Neural progenitor cell (in vitro differentiated cells): ENCODE measurements around the gene CPXM2. TPM values are rescaled to one million over a fixed set of nuclear protein-coding genes. Genes with fewer than 3 reads are reported as not detected.

Experiments
- DNase-seq: peaks from one replicate; pipeline ENCODE4 v3.0.0-alpha.2; 2016; ENCODE audit warnings: low spot score
- H2AFZ ChIP-seq: fragments of 200-600 bp; sonication (generic); replicated peaks from 2 replicates; pipeline ENCODE4 v1.6.1; 2016; ENCODE audit warnings: antibody characterized with exemption
- H3F3A ChIP-seq: fragments of 200-600 bp; sonication (generic); 2 replicates; pipeline ENCODE4 v1.6.1; 2016; ENCODE audit warnings: antibody characterized with exemption, low read depth
- H3K27ac ChIP-seq: fragments of 200-600 bp; sonication (generic); 2 replicates; pipeline ENCODE4 v1.5.1; 2016; ENCODE audit warnings: mild to moderate bottlenecking
- H3K27me3 ChIP-seq: fragments of 200-600 bp; sonication (generic); 2 replicates; pipeline ENCODE4 v1.6.1; 2016; ENCODE audit warnings: mild to moderate bottlenecking, moderate library complexity
- H3K36me3 ChIP-seq: fragments of 200-600 bp; sonication (generic); 2 replicates; pipeline ENCODE4 v1.5.1; 2016
- H3K4me1 ChIP-seq: fragments of 200-600 bp; sonication (generic); 2 replicates; pipeline ENCODE4 v1.6.1; 2016; ENCODE audit warnings: mixed run types
- H3K4me2 ChIP-seq: fragments of 200-600 bp; sonication (generic); 2 replicates; pipeline ENCODE4 v1.6.1; 2016
- H3K4me3 ChIP-seq: fragments of 200-600 bp; sonication (generic); 2 replicates; pipeline ENCODE4 v1.5.1; 2016
- H3K79me2 ChIP-seq: fragments of 200-600 bp; sonication (generic); 2 replicates; pipeline ENCODE4 v1.6.1; 2016; ENCODE audit warnings: low read depth
- H3K9ac ChIP-seq: fragments of 200-600 bp; sonication (generic); 2 replicates; pipeline ENCODE4 v1.6.1; 2016
- H3K9me3 ChIP-seq: fragments of 200-600 bp; sonication (generic); 2 replicates; pipeline ENCODE4 v1.5.1; 2016; ENCODE audit warnings: low read depth
- H4K20me1 ChIP-seq: fragments of 200-600 bp; sonication (generic); 2 replicates; pipeline ENCODE4 v1.6.1; 2016; ENCODE audit warnings: low read depth
- H3K27ac Mint-ChIP-seq: 3 replicates; pipeline ENCODE4 v1.8.0; 2021; ENCODE audit warnings: mixed read lengths
- H3K27me3 Mint-ChIP-seq: 2 replicates; pipeline ENCODE4 v1.8.0; 2022; ENCODE audit warnings: low read depth, mild to moderate bottlenecking, inconsistent platforms, moderate library complexity, mixed read lengths; ENCODE audit not compliant: insufficient read depth
- H3K36me3 Mint-ChIP-seq: 3 replicates; pipeline ENCODE4 v1.8.0; 2021; ENCODE audit warnings: mixed read lengths
- H3K4me1 Mint-ChIP-seq: 3 replicates; pipeline ENCODE4 v1.8.0; 2021; ENCODE audit warnings: mixed read lengths
- H3K4me3 Mint-ChIP-seq: 3 replicates; pipeline ENCODE4 v1.8.0; 2021; ENCODE audit warnings: mild to moderate bottlenecking, moderate library complexity, mixed read lengths
- H3K9me3 Mint-ChIP-seq: 3 replicates; pipeline ENCODE4 v1.8.0; 2020; ENCODE audit warnings: mixed read lengths
- CTCF ChIP-seq: fragments of 200-600 bp; sonication (generic); IDR thresholded peaks from 2 replicates; pipeline ENCODE4 v1.5.1; 2017; ENCODE audit warnings: antibody characterized with exemption, mild to moderate bottlenecking
- EZH2 ChIP-seq: fragments of 200-600 bp; sonication (generic); IDR thresholded peaks from 2 replicates; pipeline ENCODE4 v1.6.1; 2017; ENCODE audit warnings: antibody characterized with exemption, mild to moderate bottlenecking, moderate library complexity
- EZH2phosphoT487 ChIP-seq: fragments of 200-600 bp; sonication (generic); IDR thresholded peaks from 2 replicates; pipeline ENCODE4 v1.6.1; 2017; ENCODE audit warnings: antibody characterized with exemption
- total RNA-seq: library from RNA; depleted of rRNA; stranded (reverse); fragments of >200 nt; gene quantifications from 2 replicates; pipeline ENCODE4 v1.2.3, GENCODE V29; 2015; ENCODE audit warnings: low replicate concordance

The CPXM2 gene
- total RNA-seq, 1 donor from 2014 or later = not detected

DNA sequence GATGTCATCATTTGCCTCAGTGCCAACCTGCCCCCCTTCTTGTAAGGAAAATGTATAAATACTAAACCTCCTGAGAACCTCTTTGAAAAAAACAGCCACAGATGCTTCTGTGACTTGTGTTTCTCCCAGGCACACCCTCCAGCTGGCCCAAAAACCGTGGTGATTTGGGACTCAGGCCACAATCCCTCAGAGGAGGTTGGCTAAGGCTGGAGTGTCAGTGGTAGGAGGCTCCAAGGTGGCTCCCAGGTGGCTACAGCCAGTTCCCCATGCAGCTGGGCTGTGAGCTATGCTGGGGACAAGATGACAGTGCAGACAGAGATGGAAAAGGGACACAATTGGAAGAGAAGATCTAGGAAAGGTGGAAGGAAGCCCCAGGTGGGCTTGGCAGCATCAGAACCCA is 104.7 kb downstream of the CPXM2 start:
- Histone ChIP-seq H3K4me1 (peaks cover 6% of the 10 kb centered on the region), H3F3A (peaks cover 1% of the 10 kb centered on the region), H3K4me2 (no peak overlapping the region), H3K4me3 (no peak overlapping the region), H4K20me1 (no peaks in the 10 kb centered on the region), H3K79me2 (no peaks in the 10 kb centered on the region), H3K27me3 (no peaks in the 10 kb centered on the region), H2AFZ (no peak overlapping the region), H3K36me3 (no peaks in the 10 kb centered on the region), H3K9ac (no peak overlapping the region), H3K9me3 (no peaks in the 10 kb centered on the region), H3K27ac (no peak overlapping the region)
- TF ChIP-seq CTCF = no peak
- TF ChIP-seq EZH2 = no peak
- TF ChIP-seq EZH2phosphoT487 = no peak
- H3K4me3 Mint-ChIP-seq = no peak overlapping the region
- peaks cover 4% of the 10 kb centered on the region for H3K9me3 Mint-ChIP-seq
- no peak for DNase-seq
- no peaks in the 10 kb centered on the region for H3K36me3 Mint-ChIP-seq
- no peak overlapping the region for H3K27ac Mint-ChIP-seq
- H3K4me1 Mint-ChIP-seq = peaks cover 9% of the 10 kb centered on the region
- no peaks in the 10 kb centered on the region for H3K27me3 Mint-ChIP-seq

DNA sequence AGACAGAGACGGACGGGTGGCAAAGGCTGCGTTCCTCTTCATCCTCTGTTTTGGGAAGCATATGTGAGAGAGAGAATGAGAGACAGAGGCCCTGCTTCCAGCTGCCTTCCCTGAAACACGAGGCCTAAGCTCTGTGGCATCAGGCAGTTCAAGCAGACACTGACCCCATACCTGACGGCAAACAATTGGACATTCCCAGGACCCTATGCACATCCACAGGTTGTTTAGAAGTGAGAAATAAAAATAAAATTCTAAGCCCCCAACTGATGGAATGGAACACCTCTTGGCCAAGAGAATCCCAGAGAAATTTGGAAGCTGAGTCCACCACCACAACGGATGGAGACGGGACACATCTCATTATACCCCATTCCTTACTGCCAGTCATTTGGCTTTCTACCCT is 105.3 kb downstream of the CPXM2 start:
- Histone ChIP-seq H3K79me2 (no peaks in the 10 kb centered on the region), H3K4me1 (peaks cover 12% of the 10 kb centered on the region), H3K27me3 (no peaks in the 10 kb centered on the region), H3K27ac (no peak overlapping the region), H3K9ac (no peak overlapping the region), H3K4me2 (no peak overlapping the region), H3F3A (peaks cover 4% of the 10 kb centered on the region), H3K9me3 (no peaks in the 10 kb centered on the region), H2AFZ (no peak overlapping the region), H3K36me3 (no peaks in the 10 kb centered on the region), H4K20me1 (no peaks in the 10 kb centered on the region), H3K4me3 (no peak overlapping the region)
- Mint-ChIP-seq H3K36me3 (no peaks in the 10 kb centered on the region), H3K27me3 (no peaks in the 10 kb centered on the region), H3K4me3 (no peak overlapping the region), H3K4me1 (peaks cover 13% of the 10 kb centered on the region), H3K27ac (no peak overlapping the region), H3K9me3 (peaks cover 4% of the 10 kb centered on the region)
- DNase-seq = no peak
- TF ChIP-seq EZH2 (no peak), CTCF (no peak), EZH2phosphoT487 (no peak)

DNA sequence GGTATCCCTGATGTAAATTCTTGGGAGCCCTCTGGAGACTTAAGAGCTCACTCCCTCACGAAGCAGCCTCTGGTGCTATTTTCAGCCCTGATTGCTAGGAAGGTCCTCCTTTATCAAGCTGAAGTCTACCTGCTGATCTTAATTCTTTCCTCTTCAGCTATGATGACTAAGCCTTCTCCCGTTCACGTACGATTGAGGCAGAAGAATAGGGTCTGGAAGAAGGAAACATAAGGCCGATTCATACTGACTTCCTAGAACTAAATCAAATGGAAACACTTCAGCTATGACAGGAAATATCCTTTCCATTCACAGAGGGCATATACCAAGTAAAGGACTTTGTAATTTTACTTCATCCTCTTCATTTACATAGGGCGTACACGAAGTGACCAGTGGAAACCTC is 107.0 kb downstream of the CPXM2 start:
- no peak for DNase-seq
- peaks cover 16% of the 10 kb centered on the region for H3K4me1 ChIP-seq
- no peak overlapping the region for H3K4me3 Mint-ChIP-seq
- no peak overlapping the region for H3K4me3 ChIP-seq
- H3K36me3 Mint-ChIP-seq = no peaks in the 10 kb centered on the region
- H3K27me3 ChIP-seq = no peaks in the 10 kb centered on the region
- no peaks in the 10 kb centered on the region for H3K9me3 ChIP-seq
- H3K27ac Mint-ChIP-seq = no peak overlapping the region
- no peaks in the 10 kb centered on the region for H3K9me3 Mint-ChIP-seq
- no peaks in the 10 kb centered on the region for H3K79me2 ChIP-seq
- H3F3A ChIP-seq = peaks cover 4% of the 10 kb centered on the region
- H3K4me2 ChIP-seq = no peak overlapping the region
- TF ChIP-seq EZH2phosphoT487 (no peak), EZH2 (no peak), CTCF (no peak)
- H2AFZ ChIP-seq = no peak overlapping the region
- H3K27me3 Mint-ChIP-seq = peaks cover 1% of the 10 kb centered on the region
- H3K36me3 ChIP-seq = no peaks in the 10 kb centered on the region
- peaks cover 13% of the 10 kb centered on the region for H3K4me1 Mint-ChIP-seq
- H3K9ac ChIP-seq = no peak overlapping the region
- H3K27ac ChIP-seq = no peak overlapping the region
- no peaks in the 10 kb centered on the region for H4K20me1 ChIP-seq
